GM23338 (cell line): ENCODE results near the gene TMEM123.

Source experiments
- CREB1 ChIP-seq: fragments of 250-450 bp; sonication (Bioruptor Pico); IDR thresholded peaks from 2 replicates; pipeline ENCODE4 v1.5.0; 2020; ENCODE audit warnings: low read depth, mild to moderate bottlenecking, moderate library complexity
- EZH2 ChIP-seq: fragments of 200-600 bp; sonication (generic); IDR thresholded peaks from one replicate; pipeline ENCODE4 v1.8.0; 2017; ENCODE audit warnings: antibody characterized with exemption, mild to moderate bottlenecking, low read depth; ENCODE audit not compliant: unreplicated experiment
- EZH2phosphoT487 ChIP-seq: fragments of 200-600 bp; sonication (generic); IDR thresholded peaks from one replicate; pipeline ENCODE4 v1.8.1; 2018; ENCODE audit warnings: antibody characterized with exemption; ENCODE audit not compliant: unreplicated experiment
- POLR2AphosphoS5 ChIP-seq: IDR thresholded peaks from 2 replicates; pipeline ENCODE4 v1.6.1; 2016; ENCODE audit warnings: antibody characterized with exemption, low read depth
- STAT1 ChIP-seq: IDR thresholded peaks from one replicate; pipeline ENCODE4 v1.6.1; 2016; ENCODE audit warnings: antibody characterized with exemption; ENCODE audit not compliant: unreplicated experiment
- ZNF331 ChIP-seq: fragments of 250-450 bp; sonication (Bioruptor Pico); IDR thresholded peaks from 2 replicates; pipeline ENCODE4 v1.5.0; 2020; ENCODE audit warnings: low read depth, mild to moderate bottlenecking, moderate library complexity
- TF ChIP-seq, protein P1 (sequence below), 2 experiments: fragments of 200-600 bp in 1 of 2; sonication (generic) in 1 of 2; conservative IDR thresholded peaks; 2 replicates each; pipeline versions ENCODE4 v1.5.1 to v1.6.1; 2016 to 2017; ENCODE audit warnings: antibody characterized with exemption in 2 of 2, low read depth in 2 of 2, mild to moderate bottlenecking in 2 of 2, moderate library complexity in 1 of 2
- TF ChIP-seq, protein P2 (sequence below): IDR thresholded peaks from one replicate; pipeline ENCODE4 v1.6.1; 2018; ENCODE audit warnings: antibody characterized with exemption; ENCODE audit not compliant: unreplicated experiment

DNA sequence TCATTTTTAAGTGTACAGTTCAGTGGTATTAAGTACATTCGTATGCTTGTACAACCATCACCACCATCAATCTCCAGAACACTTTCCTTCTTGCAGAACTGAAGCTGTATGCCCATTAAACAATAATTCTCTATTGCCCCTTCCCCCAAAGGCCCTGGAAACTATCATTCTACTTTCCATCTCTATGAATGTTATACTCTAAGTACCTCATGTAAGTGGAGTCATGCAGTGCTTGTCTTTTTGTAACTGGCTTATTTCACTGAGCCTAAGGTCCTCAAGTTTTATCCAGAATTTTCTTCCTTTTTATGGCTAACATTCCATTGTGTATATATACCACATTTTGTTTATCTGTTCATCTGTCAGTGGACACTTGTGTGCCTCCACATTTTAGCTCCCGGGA lies 48.3 kb upstream of the TMEM123 start:
- TF ChIP-seq ZNF331 (CRISPR knock-in tag), result no peak
- TF ChIP-seq, protein P1, sequence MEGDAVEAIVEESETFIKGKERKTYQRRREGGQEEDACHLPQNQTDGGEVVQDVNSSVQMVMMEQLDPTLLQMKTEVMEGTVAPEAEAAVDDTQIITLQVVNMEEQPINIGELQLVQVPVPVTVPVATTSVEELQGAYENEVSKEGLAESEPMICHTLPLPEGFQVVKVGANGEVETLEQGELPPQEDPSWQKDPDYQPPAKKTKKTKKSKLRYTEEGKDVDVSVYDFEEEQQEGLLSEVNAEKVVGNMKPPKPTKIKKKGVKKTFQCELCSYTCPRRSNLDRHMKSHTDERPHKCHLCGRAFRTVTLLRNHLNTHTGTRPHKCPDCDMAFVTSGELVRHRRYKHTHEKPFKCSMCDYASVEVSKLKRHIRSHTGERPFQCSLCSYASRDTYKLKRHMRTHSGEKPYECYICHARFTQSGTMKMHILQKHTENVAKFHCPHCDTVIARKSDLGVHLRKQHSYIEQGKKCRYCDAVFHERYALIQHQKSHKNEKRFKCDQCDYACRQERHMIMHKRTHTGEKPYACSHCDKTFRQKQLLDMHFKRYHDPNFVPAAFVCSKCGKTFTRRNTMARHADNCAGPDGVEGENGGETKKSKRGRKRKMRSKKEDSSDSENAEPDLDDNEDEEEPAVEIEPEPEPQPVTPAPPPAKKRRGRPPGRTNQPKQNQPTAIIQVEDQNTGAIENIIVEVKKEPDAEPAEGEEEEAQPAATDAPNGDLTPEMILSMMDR (conservative IDR thresholded peaks at IDR 0.05; ENCODE audit: low read depth in 2 of 2), result no peak
- no peak for TF ChIP-seq EZH2phosphoT487
- no peak for TF ChIP-seq EZH2
- no peak for TF ChIP-seq POLR2AphosphoS5
- TF ChIP-seq, protein P2, sequence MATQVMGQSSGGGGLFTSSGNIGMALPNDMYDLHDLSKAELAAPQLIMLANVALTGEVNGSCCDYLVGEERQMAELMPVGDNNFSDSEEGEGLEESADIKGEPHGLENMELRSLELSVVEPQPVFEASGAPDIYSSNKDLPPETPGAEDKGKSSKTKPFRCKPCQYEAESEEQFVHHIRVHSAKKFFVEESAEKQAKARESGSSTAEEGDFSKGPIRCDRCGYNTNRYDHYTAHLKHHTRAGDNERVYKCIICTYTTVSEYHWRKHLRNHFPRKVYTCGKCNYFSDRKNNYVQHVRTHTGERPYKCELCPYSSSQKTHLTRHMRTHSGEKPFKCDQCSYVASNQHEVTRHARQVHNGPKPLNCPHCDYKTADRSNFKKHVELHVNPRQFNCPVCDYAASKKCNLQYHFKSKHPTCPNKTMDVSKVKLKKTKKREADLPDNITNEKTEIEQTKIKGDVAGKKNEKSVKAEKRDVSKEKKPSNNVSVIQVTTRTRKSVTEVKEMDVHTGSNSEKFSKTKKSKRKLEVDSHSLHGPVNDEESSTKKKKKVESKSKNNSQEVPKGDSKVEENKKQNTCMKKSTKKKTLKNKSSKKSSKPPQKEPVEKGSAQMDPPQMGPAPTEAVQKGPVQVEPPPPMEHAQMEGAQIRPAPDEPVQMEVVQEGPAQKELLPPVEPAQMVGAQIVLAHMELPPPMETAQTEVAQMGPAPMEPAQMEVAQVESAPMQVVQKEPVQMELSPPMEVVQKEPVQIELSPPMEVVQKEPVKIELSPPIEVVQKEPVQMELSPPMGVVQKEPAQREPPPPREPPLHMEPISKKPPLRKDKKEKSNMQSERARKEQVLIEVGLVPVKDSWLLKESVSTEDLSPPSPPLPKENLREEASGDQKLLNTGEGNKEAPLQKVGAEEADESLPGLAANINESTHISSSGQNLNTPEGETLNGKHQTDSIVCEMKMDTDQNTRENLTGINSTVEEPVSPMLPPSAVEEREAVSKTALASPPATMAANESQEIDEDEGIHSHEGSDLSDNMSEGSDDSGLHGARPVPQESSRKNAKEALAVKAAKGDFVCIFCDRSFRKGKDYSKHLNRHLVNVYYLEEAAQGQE, result no peak
- no peak for TF ChIP-seq CREB1
- TF ChIP-seq STAT1, result no peak
